K562 (cell line): Measurements from ENCODE around the gene GOLGA8B. TPM values are rescaled to one million over a fixed set of nuclear protein-coding genes. Genes with fewer than 3 reads are reported as not detected.
A peak's percentile ranks its signal among the peaks of the same experiment; 100 is the strongest.

Experiments used
- ADNP ChIP-seq: fragments of 200-800 bp; sonication (Bioruptor generic); IDR thresholded peaks from 2 replicates; pipeline ENCODE4 v1.6.1; 2016; ENCODE audit warnings: missing genetic modification characterization, missing compliant biosample characterization
- BDP1 ChIP-seq: IDR thresholded peaks from 3 replicates; pipeline ENCODE4 v1.6.1; 2011; ENCODE audit not compliant: insufficient read length, insufficient read depth
- ESRRB ChIP-seq: fragments of 250-450 bp; sonication (Bioruptor Pico); IDR thresholded peaks from 2 replicates; pipeline ENCODE4 v1.5.0; 2020; ENCODE audit warnings: mild to moderate bottlenecking, moderate library complexity, borderline replicate concordance
- HCFC1 ChIP-seq: IDR thresholded peaks from 2 replicates; pipeline ENCODE4 v1.6.1; 2012; ENCODE audit warnings: low read depth, low read length, improper control_type of control experiment
- MGA ChIP-seq: fragments of 450-650 bp; IDR thresholded peaks from 2 replicates; pipeline ENCODE4 v1.6.1; 2016; ENCODE audit warnings: mild to moderate bottlenecking, moderate library complexity
- MYNN ChIP-seq, 2 experiments: sonication (generic); formaldehyde crosslinking in 1 of 2; IDR thresholded peaks; 2 replicates each; pipeline versions ENCODE4 v1.5.0 to v1.6.1; 2016 to 2020; ENCODE audit warnings: antibody characterized with exemption in 1 of 2, missing genetic modification reagents in 1 of 2
- NUFIP1 ChIP-seq: fragments of 450-650 bp; IDR thresholded peaks from 2 replicates; pipeline ENCODE4 v1.6.1; 2018; ENCODE audit not compliant: partially characterized antibody
- PRPF4 ChIP-seq: fragments of 200-400 bp; formaldehyde crosslinking; IDR thresholded peaks from one replicate; pipeline ENCODE4 v1.6.1; 2017; ENCODE audit warnings: low read length, low read depth, mild to moderate bottlenecking; ENCODE audit not compliant: insufficient read depth, poor library complexity, severe bottlenecking
- TAL1 ChIP-seq: fragments of 450-650 bp; IDR thresholded peaks from 2 replicates; pipeline ENCODE4 v1.6.1; 2016; ENCODE audit warnings: mild to moderate bottlenecking
- TBP ChIP-seq: optimal IDR thresholded peaks from 2 replicates; pipeline ENCODE3; 2011; ENCODE audit warnings: low read depth, low read length, improper control_type of control experiment
- ZNF197 ChIP-seq: fragments of 200-800 bp; sonication (Bioruptor generic); IDR thresholded peaks from 2 replicates; pipeline ENCODE4 v1.6.1; 2016; ENCODE audit warnings: low read depth, missing genetic modification characterization, missing compliant biosample characterization
- ZNF76 ChIP-seq: fragments of 250-450 bp; sonication (Bioruptor Pico); IDR thresholded peaks from 2 replicates; pipeline ENCODE4 v1.4.0; 2020; ENCODE audit warnings: mild to moderate bottlenecking, moderate library complexity, borderline replicate concordance
- polyA plus RNA-seq, 8 experiments: library from polyadenylated mRNA; depleted of rRNA in 4 of 8; stranded (reverse) in 5 of 8; unstranded in 3 of 8; fragments of >200 nt; fragmentation: Nextera tagmentation in 2 of 8; fragmentation: Illumina TruSeq in 1 of 8; extraction: Ambion mirVana in 2 of 8; extraction: Trizol in 1 of 8; gene quantifications; 2 replicates each; pipeline versions ENCODE4 v1.2.1 to v1.2.3, GENCODE V29; 2011 to 2014; ENCODE audit warnings: inconsistent platforms in 1 of 8, missing spikeins in 1 of 8
- total RNA-seq, 7 experiments: library from RNA; depleted of rRNA in 6 of 7; stranded (reverse); fragments of >200 nt in 6 of 7; fragmentation: Illumina TruSeq in 2 of 7; extraction: Trizol in 2 of 7; gene quantifications; 2 replicates each; pipeline versions ENCODE4 v1.2.1 to v1.2.3, GENCODE V29; 2011 to 2021; ENCODE audit warnings: low replicate concordance in 1 of 7
- TF ChIP-seq, protein P1 (sequence below): fragments of 450-650 bp; formaldehyde crosslinking; IDR thresholded peaks from 2 replicates; pipeline ENCODE4 v1.4.0; 2020; ENCODE audit warnings: mild to moderate bottlenecking

The GOLGA8B gene
- total and polyA plus RNA-seq, 9 of the 15 experiments (the other 6 are each of a cell fraction or from before 2014, with no cell fraction given), result 7.9 to 236 (median 54.1) TPM

DNA sequence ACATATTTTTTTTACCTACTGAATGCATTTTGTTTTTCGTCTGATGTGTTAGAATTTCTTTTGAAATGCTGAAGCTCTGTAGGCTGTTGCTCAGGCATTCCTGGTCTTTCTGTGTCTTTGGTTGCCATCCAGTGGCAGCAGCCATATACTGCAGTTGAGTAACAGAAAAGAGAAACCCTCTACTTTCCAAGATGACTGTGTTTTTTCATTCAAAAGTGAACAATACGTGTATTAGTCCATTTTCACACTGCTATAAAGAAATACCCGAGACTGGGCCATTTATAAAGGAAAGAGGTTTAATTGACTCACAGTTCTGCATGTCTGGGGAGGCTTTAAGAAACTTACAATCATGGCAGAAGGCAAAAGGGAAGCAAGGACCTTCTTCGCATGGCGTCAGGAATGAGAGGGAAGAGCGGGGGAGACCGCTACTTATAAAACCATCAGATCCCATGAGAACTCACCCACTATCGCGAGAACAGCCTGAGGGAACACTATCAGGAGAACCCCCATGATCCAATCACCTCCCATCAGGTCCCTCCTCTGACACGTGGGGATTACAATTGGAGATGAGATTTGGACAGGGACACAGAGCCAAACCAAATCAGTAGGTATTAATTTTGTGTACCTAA is 4.7 kb upstream of the GOLGA8B start (continued):
- TF ChIP-seq, protein P1, sequence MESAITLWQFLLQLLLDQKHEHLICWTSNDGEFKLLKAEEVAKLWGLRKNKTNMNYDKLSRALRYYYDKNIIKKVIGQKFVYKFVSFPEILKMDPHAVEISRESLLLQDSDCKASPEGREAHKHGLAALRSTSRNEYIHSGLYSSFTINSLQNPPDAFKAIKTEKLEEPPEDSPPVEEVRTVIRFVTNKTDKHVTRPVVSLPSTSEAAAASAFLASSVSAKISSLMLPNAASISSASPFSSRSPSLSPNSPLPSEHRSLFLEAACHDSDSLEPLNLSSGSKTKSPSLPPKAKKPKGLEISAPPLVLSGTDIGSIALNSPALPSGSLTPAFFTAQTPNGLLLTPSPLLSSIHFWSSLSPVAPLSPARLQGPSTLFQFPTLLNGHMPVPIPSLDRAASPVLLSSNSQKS (CRISPR knock-in tag), result no peak
- TF ChIP-seq HCFC1, result 0 out of 2 replicates have a peak, but pooled peaks have one; percentile 53
- TF ChIP-seq ZNF76 (CRISPR knock-in tag), result no peak
- TF ChIP-seq ZNF197, result no peak
- no peak for TF ChIP-seq MYNN (IDR thresholded peaks at IDR 0.05)
- TF ChIP-seq MYNN (CRISPR knock-in tag; IDR thresholded peaks at IDR 0.05), result no peak
- peak; percentile 90 for TF ChIP-seq TBP
- peak; percentile 75 for TF ChIP-seq MGA
- TF ChIP-seq ADNP (tag), result no peak
- no peak for TF ChIP-seq BDP1
- no peak for TF ChIP-seq PRPF4
- TF ChIP-seq TAL1, result no peak
- no peak for TF ChIP-seq ESRRB
- no peak for TF ChIP-seq NUFIP1
